Left lobe of liver (tissue), 2 donors: ENCODE data around the gene HK1. TPM values are rescaled to one million over a fixed set of nuclear protein-coding genes. Genes with fewer than 3 reads are reported as not detected.
"Not testable (repeated sequence)": the region's sequence is repeated elsewhere in the genome, so short reads cannot be mapped to it uniquely, and the experiment has no call there.

ENCODE experiments used
- ATAC-seq: fragments of 200-7000 bp; cut with Tn5 transposase; one replicate; pipeline ENCODE4 v1.9.1; 2020; ENCODE audit warnings: mild to moderate bottlenecking, moderate library complexity
- DNase-seq: peaks from one replicate; pipeline ENCODE4 v3.0.0-alpha.2; 2020; ENCODE audit warnings: low spot score
- total RNA-seq: library from RNA; stranded (reverse); gene quantifications from one replicate; pipeline ENCODE4 v1.2.1, GENCODE V29; 2021
- donor health status: DM: no; HTN: no; CAD: no; lungs with moderate emphysema.
- donor health status: DM: no; HTN: yes; CAD: no.

Gene HK1
- total RNA-seq, 1 donor from 2014 or later = 6.8 TPM

GRCh38 chr10:69306421-69306820 lies 28.1 kb downstream of the HK1 start:
- ATAC-seq = no peak
- no peak for DNase-seq

- no peak for ATAC-seq
- no peak for DNase-seq
Measured at GRCh38 chr10:69307434-69307833, 29.1 kb downstream of the HK1 start.

GRCh38 chr10:69308304-69308703 lies 30.0 kb downstream of the HK1 start:
- not testable (repeated sequence) for DNase-seq, ATAC-seq

- no peak for ATAC-seq
Measured at GRCh38 chr10:69311309-69311708, 33.0 kb downstream of the HK1 start.

GRCh38 chr10:69312528-69312927 lies 34.2 kb downstream of the HK1 start:
- no peak for ATAC-seq
- DNase-seq = no peak

More at GRCh38 chr10:69311309-69311708, 33.0 kb downstream of the HK1 start:
- DNase-seq = no peak

- ATAC-seq = no peak
Measured at GRCh38 chr10:69315100-69315542, 36.8 kb downstream of the HK1 start.

GRCh38 chr10:69315610-69316312 lies 37.5 kb downstream of the HK1 start:
- ATAC-seq (no peak), DNase-seq (no peak)

More at GRCh38 chr10:69315100-69315542, 36.8 kb downstream of the HK1 start:
- DNase-seq = no peak

- ATAC-seq (no peak), DNase-seq (no peak)
Measured at GRCh38 chr10:69316313-69317059, 38.2 kb downstream of the HK1 start.

GRCh38 chr10:69317175-69317604 lies 38.9 kb downstream of the HK1 start:
- no peak for DNase-seq
- ATAC-seq = no peak

GRCh38 chr10:69317626-69318105 lies 39.4 kb downstream of the HK1 start:
- no peak for DNase-seq
- peak; percentile 9 for ATAC-seq

- ATAC-seq = peak; percentile 92
- DNase-seq = peak; percentile 76
Measured at GRCh38 chr10:69318106-69318866, 40.0 kb downstream of the HK1 start.

- peak; percentile 62 for DNase-seq
- peak; percentile 46 for ATAC-seq
Measured at GRCh38 chr10:69318867-69319727, 40.8 kb downstream of the HK1 start.

- DNase-seq (no peak), ATAC-seq (no peak)
Measured at GRCh38 chr10:69319841-69320316, 41.6 kb downstream of the HK1 start.

- no peak for DNase-seq
- no peak for ATAC-seq
Measured at GRCh38 chr10:69320521-69320920, 42.2 kb downstream of the HK1 start.

GRCh38 chr10:69321039-69321715 lies 42.9 kb downstream of the HK1 start:
- ATAC-seq (no peak), DNase-seq (no peak)

- no peak for DNase-seq
Measured at GRCh38 chr10:69321865-69322264, 43.6 kb downstream of the HK1 start.

GRCh38 chr10:69322346-69322745 lies 44.0 kb downstream of the HK1 start:
- DNase-seq, ATAC-seq: not testable (repeated sequence)

More at GRCh38 chr10:69321865-69322264, 43.6 kb downstream of the HK1 start:
- ATAC-seq = no peak

- DNase-seq = no peak
- no peak for ATAC-seq
Measured at GRCh38 chr10:69323622-69324021, 45.3 kb downstream of the HK1 start.

- no peak for DNase-seq
- no peak for ATAC-seq
Measured at GRCh38 chr10:69324583-69324982, 46.3 kb downstream of the HK1 start.
